Heart left ventricle (tissue), 16 donors: Measurements from ENCODE around the gene ACKR3. TPM values are rescaled to one million over a fixed set of nuclear protein-coding genes. Genes with fewer than 3 reads are reported as not detected.

ENCODE experiments used
- ATAC-seq, 4 donors: fragments of 200-7000 bp; cut with Tn5 transposase; one replicate each; pipeline ENCODE4 v1.9.1; 2020 to 2022; ENCODE audit warnings: moderate library complexity in 4 of 4, mild to moderate bottlenecking in 3 of 4, moderate number of reproducible peaks in 1 of 4
- DNase-seq, 5 donors: peaks; one replicate each; pipeline ENCODE4 v3.0.0-alpha.2; 2020
- H3K27ac ChIP-seq, 12 donors: fragments of 200-600 bp; sonication (generic) in 4 of 12; one replicate each; pipeline versions ENCODE4 v1.5.0 to v1.8.0; 2016 to 2022; ENCODE audit warnings: mild to moderate bottlenecking in 2 of 12
- H3K27me3 ChIP-seq, 9 donors: fragments of 200-600 bp; sonication (generic) in 2 of 9; one replicate each; pipeline versions ENCODE4 v1.5.1 to v1.8.0; 2016 to 2022; ENCODE audit warnings: mild to moderate bottlenecking in 3 of 9
- H3K36me3 ChIP-seq, 9 donors: fragments of 200-600 bp; sonication (generic) in 2 of 9; one replicate each; pipeline versions ENCODE4 v1.5.0 to v1.8.0; 2018 to 2022; ENCODE audit warnings: mild to moderate bottlenecking in 2 of 9
- H3K4me1 ChIP-seq, 12 donors: fragments of 200-600 bp; sonication (generic) in 4 of 12; one replicate each; pipeline versions ENCODE4 v1.5.0 to v1.8.0; 2016 to 2022; ENCODE audit warnings: mild to moderate bottlenecking in 3 of 12
- H3K4me3 ChIP-seq, 12 donors: fragments of 200-600 bp; sonication (generic) in 4 of 12; one replicate each; pipeline versions ENCODE4 v1.5.0 to v1.8.0; 2017 to 2022; ENCODE audit warnings: mild to moderate bottlenecking in 9 of 12, moderate library complexity in 4 of 12
- H3K9me3 ChIP-seq, 12 donors: fragments of 200-600 bp; sonication (generic) in 4 of 12; one replicate each; pipeline versions ENCODE4 v1.5.0 to v1.8.0; 2016 to 2022; ENCODE audit warnings: mild to moderate bottlenecking in 1 of 12
- POLR2A ChIP-seq, 2 donors: fragments of 450-650 bp; IDR thresholded peaks; one replicate each; pipeline ENCODE4 v1.6.1; 2017; ENCODE audit warnings: antibody characterized with exemption in 2 of 2, mild to moderate bottlenecking in 2 of 2, moderate library complexity in 2 of 2
- WGBS, 4 donors: extraction: QIAGEN DNeasy Blood & Tissue Kit in 2 of 4; methylation state at CpG; one replicate each; pipeline versions ENCODE4 v1.1.5 to v1.1.7; 2013 to 2018; 5-methylcytosine and 5-hydroxymethylcytosine counted together
- intact Hi-C, 10 donors: fragments of 100-400 bp; cut with DNase I; formaldehyde crosslinking; loops; one replicate each; pipeline versions ENCODE4 v1.11.1 to v1.14.2; 2022
- polyA plus RNA-seq, 2 donors: library from polyadenylated mRNA; stranded (reverse); fragments of 200-250 nt; gene quantifications; one replicate each; pipeline ENCODE4 v1.2.3, GENCODE V29; 2013
- total RNA-seq, 9 donors: library from RNA; depleted of rRNA in 2 of 9; stranded (reverse); fragments of >200 nt in 2 of 9; fragmentation: NEBNext Ultra II Directional in 3 of 9; extraction: Animal tissue kit (Norgen Biotek cat#: 25700) in 3 of 9; gene quantifications; one replicate each; pipeline versions ENCODE4 v1.1.0 to v1.2.4, GENCODE V29; 2016 to 2023
- TF ChIP-seq, protein P1 (sequence below), 12 donors: fragments of 200-600 bp; sonication (generic) in 4 of 12; IDR thresholded peaks; one replicate each; pipeline versions ENCODE4 v1.5.0 to v1.8.0; 2018 to 2022; ENCODE audit warnings: antibody characterized with exemption in 12 of 12, mild to moderate bottlenecking in 5 of 12
- donor health status: ischemic (EF 13 %, LVEDD 7.1; RV severe dilation, severe dysfunction).
- donor health status: healthy with polysubstance abuse.
- donor health status: DM: no; HTN: yes; CAD: no.
- donor health status: DM: no; HTN: no; CAD: no.
- donor health status: ischemic (EF 25% LVEDD 6.9; RV normal size, moderate dysfunction).
- donor health status: ischemic (EF 25% LVEDD 5.7; RV mildly dilated, moderate dysfunction).
- donor health status: healthy.
- donor health status: DM: yes; HTN: yes; CAD: no.
- donor health status: ischemic (EF 35%, LVEDD 5.7; RV mildly dilated, moderate dysfunction).
- donor health status: nonischemic (EF 11% LVEDD 7.7; RV severe dilation, severe dysfunction).
- donor health status: DM: yes; HTN: yes; CAD: no.
- donor health status: PGD.
- donor health status: ischemic (EF 29% LVEDD 5.4; RV normal size, mild dysfunction).
- donor health status: nonischemic (EF 23%, LVEDD 6.1; RV moderate dilation, normal function).

The ACKR3 gene
- total and polyA plus RNA-seq, 11 donors = 12.8 to 56.3 (median 29.8) TPM

DNA sequence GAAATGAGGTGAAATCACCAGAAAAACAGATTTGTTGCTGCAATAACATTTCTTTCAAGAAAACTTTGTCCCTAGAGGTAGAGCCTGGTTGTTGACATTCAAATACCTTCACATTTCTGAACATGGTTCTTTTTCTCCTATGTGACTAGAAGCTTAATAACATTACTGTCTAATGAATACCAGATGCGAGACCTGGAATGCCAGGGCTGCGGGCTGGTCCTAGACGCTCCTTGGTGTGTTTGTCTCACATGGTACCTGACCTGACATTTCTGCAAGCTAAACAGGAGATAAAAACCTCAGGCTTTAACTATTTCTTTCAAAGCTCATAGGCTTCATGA, 38.5 kb downstream of the ACKR3 start:
- no peak for DNase-seq
- WGBS, 4 donors = 89 to 95% (median 91%) methylated on average over 3 of the region's 3 CpGs
- no peaks in the 10 kb centered on the region for H3K36me3 ChIP-seq
- peaks cover 0 to 10% (median 0%) of the 10 kb centered on the region in 12 donors for H3K4me1 ChIP-seq
- no peak overlapping the region for H3K27ac ChIP-seq
- H3K4me3 ChIP-seq = no peak overlapping the region
- no peaks in the 10 kb centered on the region for H3K27me3 ChIP-seq
- intact Hi-C loops = no loop called here
- H3K9me3 ChIP-seq = no peaks in the 10 kb centered on the region
- no peak for TF ChIP-seq POLR2A (IDR thresholded peaks at IDR 0.05)
- TF ChIP-seq, protein P1, sequence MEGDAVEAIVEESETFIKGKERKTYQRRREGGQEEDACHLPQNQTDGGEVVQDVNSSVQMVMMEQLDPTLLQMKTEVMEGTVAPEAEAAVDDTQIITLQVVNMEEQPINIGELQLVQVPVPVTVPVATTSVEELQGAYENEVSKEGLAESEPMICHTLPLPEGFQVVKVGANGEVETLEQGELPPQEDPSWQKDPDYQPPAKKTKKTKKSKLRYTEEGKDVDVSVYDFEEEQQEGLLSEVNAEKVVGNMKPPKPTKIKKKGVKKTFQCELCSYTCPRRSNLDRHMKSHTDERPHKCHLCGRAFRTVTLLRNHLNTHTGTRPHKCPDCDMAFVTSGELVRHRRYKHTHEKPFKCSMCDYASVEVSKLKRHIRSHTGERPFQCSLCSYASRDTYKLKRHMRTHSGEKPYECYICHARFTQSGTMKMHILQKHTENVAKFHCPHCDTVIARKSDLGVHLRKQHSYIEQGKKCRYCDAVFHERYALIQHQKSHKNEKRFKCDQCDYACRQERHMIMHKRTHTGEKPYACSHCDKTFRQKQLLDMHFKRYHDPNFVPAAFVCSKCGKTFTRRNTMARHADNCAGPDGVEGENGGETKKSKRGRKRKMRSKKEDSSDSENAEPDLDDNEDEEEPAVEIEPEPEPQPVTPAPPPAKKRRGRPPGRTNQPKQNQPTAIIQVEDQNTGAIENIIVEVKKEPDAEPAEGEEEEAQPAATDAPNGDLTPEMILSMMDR (IDR thresholded peaks at IDR 0.05) = no peak
- ATAC-seq = no peak

DNA sequence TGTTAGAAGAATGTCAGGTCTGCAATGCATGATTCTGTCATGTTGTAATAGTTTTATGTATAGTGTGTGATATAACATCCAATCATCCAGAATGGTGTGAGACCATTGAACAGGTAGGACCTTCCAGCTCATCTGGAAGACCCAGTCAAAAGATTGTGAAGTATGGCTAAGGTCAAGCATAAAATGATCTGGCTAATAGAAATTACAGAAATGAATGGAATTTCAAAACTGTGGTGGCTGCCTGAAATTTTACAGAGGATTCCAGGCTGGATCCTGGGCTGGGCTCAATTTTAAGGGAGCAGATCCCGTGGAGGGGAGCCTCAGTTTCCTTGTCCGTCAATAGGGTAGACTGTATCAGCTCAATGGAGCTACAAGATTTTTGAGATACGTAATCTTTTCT, 39.1 kb downstream of the ACKR3 start:
- no peak for TF ChIP-seq POLR2A (IDR thresholded peaks at IDR 0.05)
- TF ChIP-seq, protein P1 (IDR thresholded peaks at IDR 0.05) = no peak
- peaks cover 0 to 10% (median 0%) of the 10 kb centered on the region in 12 donors for H3K4me1 ChIP-seq
- no peak overlapping the region for H3K27ac ChIP-seq
- ATAC-seq (no peak), DNase-seq (no peak)
- H3K4me3 ChIP-seq = no peak overlapping the region
- H3K9me3 ChIP-seq = no peaks in the 10 kb centered on the region
- 94 to 100% (median 98%) methylated on average over 3 of the region's 3 CpGs for WGBS, 4 donors
- H3K36me3 ChIP-seq = no peaks in the 10 kb centered on the region
- intact Hi-C loops = no loop called here
- H3K27me3 ChIP-seq = no peaks in the 10 kb centered on the region

GRCh38 chr2:236610991-236611821, 41.6 kb downstream of the ACKR3 start:
- DNase-seq = no peak
- no peak overlapping the region for H3K4me3 ChIP-seq
- intact Hi-C loops = no loop called here
- H3K9me3 ChIP-seq = no peaks in the 10 kb centered on the region
- TF ChIP-seq POLR2A (IDR thresholded peaks at IDR 0.05) = no peak
- TF ChIP-seq, protein P1 (IDR thresholded peaks at IDR 0.05) = no peak
- no peak for ATAC-seq
- no peak overlapping the region for H3K27ac ChIP-seq
- H3K36me3 ChIP-seq = no peaks in the 10 kb centered on the region
- peaks cover 0 to 10% (median 0%) of the 10 kb centered on the region in 12 donors for H3K4me1 ChIP-seq
- WGBS, 4 donors = 80 to 88% (median 84%) methylated on average over 8 of the region's 8 CpGs
- no peaks in the 10 kb centered on the region for H3K27me3 ChIP-seq

GRCh38 chr2:236612737-236613136, 43.1 kb downstream of the ACKR3 start:
- DNase-seq (peak in 1 of 5 donors; percentile 30), ATAC-seq (no peak)
- Histone ChIP-seq H3K27ac (no peak overlapping the region), H3K4me3 (no peak overlapping the region), H3K4me1 (peaks cover 0 to 10% (median 0%) of the 10 kb centered on the region in 12 donors), H3K9me3 (no peaks in the 10 kb centered on the region), H3K27me3 (no peaks in the 10 kb centered on the region), H3K36me3 (no peaks in the 10 kb centered on the region)
- TF ChIP-seq, protein P1 (IDR thresholded peaks at IDR 0.05) = no peak
- TF ChIP-seq POLR2A (IDR thresholded peaks at IDR 0.05) = no peak
- intact Hi-C loops = no loop called here
- WGBS, 4 donors = 92 to 96% (median 95%) methylated on average over 10 of the region's 10 CpGs
